Skeletal muscle satellite cell (primary cell): Measurements from ENCODE around the gene OR4M2. TPM values are rescaled to one million over a fixed set of nuclear protein-coding genes. Genes with fewer than 3 reads are reported as not detected.
"Not testable (repeated sequence)": the region's sequence is repeated elsewhere in the genome, so short reads cannot be mapped to it uniquely, and the experiment has no call there.

ENCODE experiments used
- H3K27me3 ChIP-seq: 2 replicates; pipeline ENCODE4 v1.7.0; 2013; ENCODE audit warnings: low read length; ENCODE audit not compliant: control insufficient read depth, insufficient read depth
- H3K36me3 ChIP-seq: 2 replicates; pipeline ENCODE4 v1.7.0; 2013; ENCODE audit warnings: mild to moderate bottlenecking, control low read depth, low read length; ENCODE audit not compliant: insufficient read depth
- H3K4me1 ChIP-seq: 2 replicates; pipeline ENCODE4 v1.7.0; 2013; ENCODE audit warnings: low read length; ENCODE audit not compliant: control insufficient read depth, insufficient read depth
- H3K4me2 ChIP-seq: 2 replicates; pipeline ENCODE4 v1.7.0; 2013; ENCODE audit warnings: mild to moderate bottlenecking, low read length
- H3K4me3 ChIP-seq: 2 replicates; pipeline ENCODE4 v1.7.0; 2013; ENCODE audit warnings: low read length
- H3K9ac ChIP-seq: 2 replicates; pipeline ENCODE4 v1.7.0; 2013; ENCODE audit warnings: mild to moderate bottlenecking, low read depth, low read length, moderate library complexity
- H3K9me3 ChIP-seq: replicated peaks from 2 replicates; pipeline ENCODE4 v1.7.0; 2013; ENCODE audit warnings: mild to moderate bottlenecking, control low read depth, low read length
- total RNA-seq: library from RNA; depleted of rRNA; stranded (reverse); fragments of >200 nt; gene quantifications from 2 replicates; pipeline ENCODE4 v1.2.3, GENCODE V29; 2012; rRNA removed

The OR4M2 gene, protein sequence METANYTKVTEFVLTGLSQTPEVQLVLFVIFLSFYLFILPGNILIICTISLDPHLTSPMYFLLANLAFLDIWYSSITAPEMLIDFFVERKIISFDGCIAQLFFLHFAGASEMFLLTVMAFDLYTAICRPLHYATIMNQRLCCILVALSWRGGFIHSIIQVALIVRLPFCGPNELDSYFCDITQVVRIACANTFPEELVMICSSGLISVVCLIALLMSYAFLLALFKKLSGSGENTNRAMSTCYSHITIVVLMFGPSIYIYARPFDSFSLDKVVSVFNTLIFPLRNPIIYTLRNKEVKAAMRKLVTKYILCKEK
- not detected in 2 replicates for total RNA-seq

DNA sequence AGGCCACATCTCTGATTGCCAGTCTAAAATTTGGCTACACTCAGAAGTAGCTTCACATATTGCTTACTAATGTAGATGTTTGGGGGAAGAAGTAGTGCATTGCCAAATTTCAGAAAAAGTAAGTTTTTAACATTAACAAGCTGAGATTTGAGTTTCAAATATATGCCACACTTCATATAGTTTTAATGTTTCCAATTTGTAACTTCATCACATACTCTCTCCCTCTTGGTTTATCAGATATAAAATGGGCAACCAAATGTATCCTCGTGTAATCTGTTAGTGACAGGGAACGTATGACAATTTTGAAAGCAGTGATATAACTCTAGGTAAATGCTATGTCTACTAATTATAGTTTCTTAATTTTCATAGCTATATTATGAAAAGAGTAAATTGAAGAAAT lies at the start of gene OR4M2:
OR4M2 (plus strand) TSS at position 301 of the 400 bp plus-strand sequence; CDS start at position 399, 98 bp downstream.
- not testable (repeated sequence) for H3K9me3 ChIP-seq, H3K4me3 ChIP-seq, H3K9ac ChIP-seq, H3K27me3 ChIP-seq, H3K36me3 ChIP-seq, H3K4me1 ChIP-seq, H3K4me2 ChIP-seq

DNA sequence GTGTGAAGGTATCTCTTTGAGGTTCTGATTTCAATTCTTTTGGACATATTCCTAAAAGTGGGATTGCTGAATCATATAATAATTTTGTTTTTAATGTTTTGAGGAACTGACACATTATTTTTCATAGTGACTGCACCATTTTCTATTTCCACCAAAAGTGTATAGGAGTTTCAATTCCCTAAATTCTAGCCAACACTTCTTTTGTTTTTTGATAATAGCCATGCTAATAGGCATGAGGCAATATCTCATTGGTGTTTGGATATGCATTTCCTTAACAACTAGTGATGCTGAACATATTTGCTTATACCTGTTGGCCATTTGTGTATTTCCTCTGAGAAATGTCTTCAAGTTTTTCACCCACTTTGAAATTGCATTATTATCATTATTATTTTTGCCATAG lies 11.1 kb upstream of the OR4M2 start:
- not testable (repeated sequence) for H3K27me3 ChIP-seq, H3K4me2 ChIP-seq, H3K9ac ChIP-seq, H3K4me1 ChIP-seq, H3K4me3 ChIP-seq, H3K36me3 ChIP-seq, H3K9me3 ChIP-seq

DNA sequence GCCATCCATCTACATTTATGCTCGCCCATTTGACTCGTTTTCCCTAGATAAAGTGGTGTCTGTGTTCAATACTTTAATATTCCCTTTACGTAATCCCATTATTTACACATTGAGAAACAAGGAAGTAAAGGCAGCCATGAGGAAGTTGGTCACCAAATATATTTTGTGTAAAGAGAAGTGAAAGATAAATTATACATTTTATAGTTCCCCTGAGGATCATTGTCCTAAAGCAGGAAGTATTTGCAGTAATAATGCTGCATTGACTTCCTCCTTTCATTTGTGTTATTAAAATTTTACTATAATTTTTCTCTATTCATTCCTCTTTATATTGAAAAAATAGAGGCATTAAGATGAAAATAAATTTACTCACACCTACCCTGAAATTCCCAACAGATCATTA lies 1.1 kb downstream of the OR4M2 start:
- not testable (repeated sequence) for H3K4me2 ChIP-seq, H3K9me3 ChIP-seq, H3K27me3 ChIP-seq, H3K4me1 ChIP-seq, H3K36me3 ChIP-seq, H3K9ac ChIP-seq, H3K4me3 ChIP-seq

DNA sequence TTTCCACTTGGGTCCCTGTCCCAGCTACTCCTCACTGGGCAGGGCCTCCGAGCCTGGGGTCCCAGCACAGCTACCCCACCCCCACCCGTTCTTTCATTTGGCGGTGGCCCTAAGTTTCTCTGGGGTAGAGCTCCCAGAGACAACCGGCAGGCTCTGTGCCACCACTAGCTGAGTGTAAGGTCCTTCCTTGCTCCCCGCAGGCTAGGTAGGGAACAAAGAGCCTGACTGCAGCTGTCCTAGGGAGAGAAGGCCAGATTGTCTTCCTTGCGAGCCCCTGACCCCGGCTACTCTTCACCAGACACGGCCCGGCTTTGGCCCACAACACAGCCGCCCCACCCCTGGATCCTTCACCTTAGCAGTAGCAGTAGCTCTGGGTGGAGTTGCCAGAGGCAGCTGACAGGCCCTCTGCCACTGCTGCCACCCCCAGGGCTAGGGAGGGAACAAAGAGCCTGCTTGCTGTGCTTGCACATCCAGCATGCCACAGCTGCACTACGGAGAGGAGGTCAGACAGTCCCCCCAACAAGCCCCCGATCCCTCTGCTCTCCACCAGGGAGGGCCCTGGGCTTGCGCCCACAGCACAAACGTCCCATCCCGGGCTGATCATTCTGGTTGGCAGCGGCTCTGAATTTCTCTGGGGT lies 18.4 kb downstream of the OR4M2 start:
- not testable (repeated sequence) for H3K4me2 ChIP-seq, H3K9ac ChIP-seq, H3K36me3 ChIP-seq, H3K4me1 ChIP-seq, H3K27me3 ChIP-seq, H3K4me3 ChIP-seq, H3K9me3 ChIP-seq

DNA sequence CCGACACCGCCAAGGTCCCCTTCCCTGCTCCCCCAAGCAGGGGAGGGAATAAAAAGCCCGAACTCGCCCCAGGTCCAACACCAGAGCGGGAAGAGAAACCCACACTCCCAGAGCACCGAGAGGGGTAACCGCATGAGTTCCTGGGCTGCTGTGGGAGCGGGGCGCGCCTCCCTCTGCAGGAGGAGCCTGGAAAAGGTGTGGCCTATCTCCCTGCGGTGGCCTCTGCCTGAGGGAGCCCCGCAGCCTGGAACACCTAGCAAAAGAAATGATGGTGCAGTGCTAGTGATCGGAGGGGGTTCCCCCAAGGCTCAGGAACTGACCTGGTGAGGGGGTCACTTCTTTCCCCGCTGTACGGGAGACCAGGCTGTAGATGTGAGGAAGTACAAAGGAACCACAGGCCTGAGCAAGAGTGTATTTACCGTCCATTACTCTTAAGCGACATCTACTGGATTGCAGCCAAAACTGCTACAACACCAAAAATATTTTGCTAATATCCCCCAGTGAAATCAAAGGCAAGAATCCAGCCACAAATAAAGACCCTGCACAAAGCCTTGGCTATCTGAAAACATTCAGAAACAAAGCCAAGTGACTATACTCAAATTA lies 19.1 kb downstream of the OR4M2 start:
- H3K9me3 ChIP-seq, H3K27me3 ChIP-seq, H3K36me3 ChIP-seq, H3K4me3 ChIP-seq, H3K4me1 ChIP-seq, H3K9ac ChIP-seq, H3K4me2 ChIP-seq: not testable (repeated sequence)

DNA sequence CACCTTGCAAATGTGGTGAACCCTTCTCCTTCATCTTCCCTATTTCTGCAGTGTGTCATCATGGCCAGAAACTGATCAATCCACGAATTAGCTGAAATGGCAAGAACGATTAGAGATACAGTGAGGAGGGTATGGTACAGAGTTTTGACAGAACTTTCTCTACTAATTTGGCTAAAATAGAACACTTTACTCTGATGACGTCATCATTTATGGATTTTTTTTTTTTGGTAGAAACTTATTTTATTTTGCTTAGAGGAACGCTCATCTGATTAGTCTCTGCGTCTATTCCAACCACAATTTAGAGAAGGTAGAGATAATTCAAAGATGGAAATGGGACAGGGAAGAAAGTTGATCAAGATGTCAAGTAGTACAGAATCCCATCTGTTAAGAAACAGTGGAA lies 41.7 kb downstream of the OR4M2 start:
- H3K4me2 ChIP-seq, H3K4me1 ChIP-seq, H3K9me3 ChIP-seq, H3K9ac ChIP-seq, H3K4me3 ChIP-seq, H3K27me3 ChIP-seq, H3K36me3 ChIP-seq: not testable (repeated sequence)
